Stimulated activated CD4-positive, alpha-beta T cell treated with anti-CD3 and anti-CD28 coated beads, Interleukin-4, amount 100 ng/mL, for 1 hour (primary cell): ENCODE measurements around the gene SLC38A2.
A peak's percentile ranks its signal among the peaks of the same experiment; 100 is the strongest.

Source experiments
- DNase-seq: peaks from one replicate; pipeline ENCODE4 v3.0.0-alpha.2; 2020

Gene SLC38A2

GRCh38 chr12:46373301-46374296 is 1.0 kb upstream of the SLC38A2 start:
- peak; percentile 35 for DNase-seq

- peak; percentile 57 for DNase-seq
Measured at GRCh38 chr12:46371718-46372543, 642 bp downstream of the SLC38A2 start.

GRCh38 chr12:46370792-46371717 is 1.5 kb downstream of the SLC38A2 start:
- DNase-seq = peak; percentile 95

GRCh38 chr12:46370380-46370734 is 2.2 kb downstream of the SLC38A2 start:
- DNase-seq = no peak

- DNase-seq = no peak
Measured at GRCh38 chr12:46369474-46370379, 2.8 kb downstream of the SLC38A2 start.

GRCh38 chr12:46369095-46369473 is 3.5 kb downstream of the SLC38A2 start:
- DNase-seq = no peak

GRCh38 chr12:46368684-46369083 is 3.9 kb downstream of the SLC38A2 start:
- DNase-seq = no peak

- no peak for DNase-seq
Measured at GRCh38 chr12:46368138-46368537, 4.4 kb downstream of the SLC38A2 start.

GRCh38 chr12:46367351-46368029 is 5.1 kb downstream of the SLC38A2 start:
- no peak for DNase-seq

GRCh38 chr12:46366771-46367170 is 5.8 kb downstream of the SLC38A2 start:
- no peak for DNase-seq

- no peak for DNase-seq
Measured at GRCh38 chr12:46365951-46366379, 6.6 kb downstream of the SLC38A2 start.

- no peak for DNase-seq
Measured at GRCh38 chr12:46364777-46365580, 7.6 kb downstream of the SLC38A2 start.

GRCh38 chr12:46364300-46364696 is 8.3 kb downstream of the SLC38A2 start:
- DNase-seq = no peak

- no peak for DNase-seq
Measured at GRCh38 chr12:46363582-46364299, 8.8 kb downstream of the SLC38A2 start.

- no peak for DNase-seq
Measured at GRCh38 chr12:46362895-46363581, 9.5 kb downstream of the SLC38A2 start.

GRCh38 chr12:46361667-46362034 is 10.9 kb downstream of the SLC38A2 start:
- DNase-seq = no peak

GRCh38 chr12:46360908-46361666 is 11.5 kb downstream of the SLC38A2 start:
- DNase-seq = no peak

GRCh38 chr12:46360370-46360769 is 12.2 kb downstream of the SLC38A2 start:
- DNase-seq = no peak
